Measurements from ENCODE around the gene PPP1R9A.

GRCh38 chr7:95102662-95103061 lies 195.3 kb downstream of the PPP1R9A start:
- TF ChIP-seq CTCF (conservative IDR thresholded peaks at IDR 0.05; ENCODE audit: low read length) (no peak), EZH2phosphoT487 (IDR thresholded peaks at IDR 0.05; ENCODE audit: borderline replicate concordance) (no peak)
